ENCODE data around the gene SCN2A. TPM values are rescaled to one million over a fixed set of nuclear protein-coding genes. Genes with fewer than 3 reads are reported as not detected.

The SCN2A gene
- total and polyA plus RNA-seq, 9 of the 15 experiments (the other 6 are each of a cell fraction or from before 2014, with no cell fraction given): 0.08 to 0.69 (median 0.31) TPM; not detected in 1

- no peak overlapping the region for H3K4me3 ChIP-seq
- 3% methylated on average over 1 of the region's 1 CpG for WGBS (ENCODE audit: insufficient coverage, low coverage, missing lambda C conversion rate)
- TF ChIP-seq RFX1 (IDR thresholded peaks at IDR 0.05): peak; percentile 61
- no peak for TF ChIP-seq MAFF (IDR thresholded peaks at IDR 0.05; ENCODE audit: low read length)
- H3K27ac ChIP-seq (ENCODE audit: extremely low read depth, low read depth, low read length): no peak overlapping the region
- no peaks in the 10 kb centered on the region for H3K4me1 ChIP-seq (replicated peaks in 1 of 2; ENCODE audit: control insufficient read depth in 2 of 2, insufficient read depth in 2 of 2, low read length in 2 of 2)
- intact Hi-C loops (cut with micrococcal nuclease): no loop called here
- H3K4me2 ChIP-seq (ENCODE audit: insufficient read depth, low read length): no peak overlapping the region
- H3K36me3 ChIP-seq (ENCODE audit: control insufficient read depth, insufficient read depth, low read length): no peaks in the 10 kb centered on the region
- POLR2A ChIA-PET: no interaction called here
- no peaks in the 10 kb centered on the region for H3K79me2 ChIP-seq (ENCODE audit: control insufficient read depth, insufficient read depth, low read length)
- CTCF ChIA-PET (ENCODE audit: low intra/inter-chr PET ratio): no interaction called here
- no peaks in the 10 kb centered on the region for H3K9me1 ChIP-seq (ENCODE audit: control insufficient read depth, insufficient read depth, low read length)
- ATAC-seq: no peak
- BruUV-seq (replicated peaks): no TSS peak
- no peak overlapping the region for H3K9ac ChIP-seq (ENCODE audit: insufficient read depth in 1 of 2, low read depth in 2 of 2, low read length in 2 of 2)
- no peaks in the 10 kb centered on the region for H3K9me3 ChIP-seq (replicated peaks; ENCODE audit: control insufficient read depth, insufficient read depth, low read depth, low read length)
- no peaks in the 10 kb centered on the region for H4K20me1 ChIP-seq (replicated peaks; ENCODE audit: control insufficient read depth, insufficient read depth, low read length)
- FAIRE-seq: no peak
- DNase-seq (ENCODE audit: extremely low read depth in 1 of 4, low spot score in 3 of 4): no peak
- no peaks in the 10 kb centered on the region for H3K27me3 ChIP-seq (ENCODE audit: control insufficient read depth in 2 of 2, insufficient read depth in 2 of 2, low read length in 2 of 2)
- H2AFZ ChIP-seq (ENCODE audit: low read depth, low read length): no peak overlapping the region
- in situ Hi-C loops (cut with MboI): no loop called here
These were observed 201.2 kb downstream of the SCN2A start for GRCh38 chr2:165440367-165440766.

Other genes starting within 250 kb of the SCN2A start
- not detected in 2 replicates for gene SCN3A, start 35.4 kb upstream of the SCN2A start, total RNA-seq (2014; rRNA removed)
- gene SCN3A, start 35.4 kb upstream of the SCN2A start, total RNA-seq (2014; rRNA removed; fragmentation: Illumina TruSeq; extraction: Trizol): not detected in 2 replicates
- not detected in 2 replicates for gene SCN3A, start 35.4 kb upstream of the SCN2A start, total RNA-seq (2015; rRNA removed; fragmentation: Illumina TruSeq; extraction: Trizol)
- gene SCN3A, start 35.4 kb upstream of the SCN2A start, total RNA-seq (2021): not detected in 2 replicates
- not detected in 2 replicates for gene SCN3A, start 35.4 kb upstream of the SCN2A start, polyA plus RNA-seq (2011; rRNA removed)
- gene SCN3A, start 35.4 kb upstream of the SCN2A start, polyA plus RNA-seq (2014; fragmentation: Illumina TruSeq; extraction: Trizol): not detected in 2 replicates
- not detected for gene SCN3A, start 35.4 kb upstream of the SCN2A start, polyA plus RNA-seq (2014; fragmentation: Nextera tagmentation; extraction: Ambion mirVana)
- not detected in 2 replicates for gene SCN3A, start 35.4 kb upstream of the SCN2A start, polyA plus RNA-seq (2014; rRNA removed)
- gene CSRNP3, start 230.3 kb downstream of the SCN2A start, total RNA-seq (2014; rRNA removed): not detected in 2 replicates
- gene CSRNP3, start 230.3 kb downstream of the SCN2A start, total RNA-seq (2014; rRNA removed; fragmentation: Illumina TruSeq; extraction: Trizol): not detected in 2 replicates
- gene CSRNP3, start 230.3 kb downstream of the SCN2A start, total RNA-seq (2015; rRNA removed; fragmentation: Illumina TruSeq; extraction: Trizol): not detected in 2 replicates
- gene CSRNP3, start 230.3 kb downstream of the SCN2A start, total RNA-seq (2021): 0.04 TPM in 1 of 2 replicates, not detected in the other
- gene CSRNP3, start 230.3 kb downstream of the SCN2A start, polyA plus RNA-seq (2011; rRNA removed): not detected in 2 replicates
- not detected in 2 replicates for gene CSRNP3, start 230.3 kb downstream of the SCN2A start, polyA plus RNA-seq (2014; fragmentation: Illumina TruSeq; extraction: Trizol)
- not detected for gene CSRNP3, start 230.3 kb downstream of the SCN2A start, polyA plus RNA-seq (2014; fragmentation: Nextera tagmentation; extraction: Ambion mirVana)
- not detected in 2 replicates for gene CSRNP3, start 230.3 kb downstream of the SCN2A start, polyA plus RNA-seq (2014; rRNA removed)